GM18502 (cell line): Measurements from ENCODE around the gene ATP6V0A1.
"Not testable (repeated sequence)": the region's sequence is repeated elsewhere in the genome, so short reads cannot be mapped to it uniquely, and the experiment has no call there.

Experiments
- ATAC-seq: cut with Tn5 transposase; IDR thresholded peaks from one replicate; pipeline ENCODE4 v1.9.1; 2021; ENCODE audit warnings: mild to moderate bottlenecking; ENCODE audit not compliant: unreplicated experiment, poor library complexity

ATP6V0A1 gene

DNA sequence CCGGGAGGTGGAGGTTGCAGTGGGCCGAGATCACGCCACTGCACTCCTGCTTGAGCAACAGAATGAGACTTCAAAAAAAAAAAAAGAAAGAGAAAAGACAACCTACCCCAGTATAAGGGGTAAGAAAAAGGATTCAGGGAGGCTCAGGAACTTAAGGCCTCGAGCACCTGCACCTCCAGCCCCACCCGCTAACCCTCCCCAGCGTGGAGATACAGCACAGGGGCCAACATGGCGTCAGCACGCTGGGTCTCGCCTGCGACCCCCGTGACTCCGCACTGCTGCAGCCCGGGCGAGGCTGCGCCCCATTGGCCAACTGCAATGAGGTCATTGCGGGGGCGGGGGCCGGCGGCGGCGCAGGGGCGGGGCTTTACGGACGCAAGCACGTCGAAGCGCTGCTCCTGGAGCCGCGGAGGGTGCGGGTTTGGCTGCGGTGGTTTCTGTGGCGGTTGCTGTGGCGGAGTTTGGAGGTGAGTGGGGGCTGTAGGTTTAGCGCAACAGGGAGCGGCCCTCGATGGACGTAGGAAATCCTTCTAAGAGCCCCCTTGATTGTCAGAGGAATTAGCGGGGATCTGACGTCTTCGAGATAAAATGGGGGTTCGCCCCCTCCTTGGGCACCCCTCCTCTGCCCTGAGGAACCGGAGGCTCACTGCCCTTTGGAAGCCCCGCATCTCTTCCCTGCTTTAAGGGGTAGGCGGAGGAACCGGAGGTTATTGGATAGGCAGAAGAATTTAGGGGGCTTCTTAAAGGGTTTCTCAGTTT is at the start of gene ATP6V0A1:
Gene ATP6V0A1 (plus strand): TSS at position 382 of the 759 bp plus-strand sequence. CDS start 2,017 bp downstream, outside the sequence.
- peak; percentile 74 for ATAC-seq

DNA sequence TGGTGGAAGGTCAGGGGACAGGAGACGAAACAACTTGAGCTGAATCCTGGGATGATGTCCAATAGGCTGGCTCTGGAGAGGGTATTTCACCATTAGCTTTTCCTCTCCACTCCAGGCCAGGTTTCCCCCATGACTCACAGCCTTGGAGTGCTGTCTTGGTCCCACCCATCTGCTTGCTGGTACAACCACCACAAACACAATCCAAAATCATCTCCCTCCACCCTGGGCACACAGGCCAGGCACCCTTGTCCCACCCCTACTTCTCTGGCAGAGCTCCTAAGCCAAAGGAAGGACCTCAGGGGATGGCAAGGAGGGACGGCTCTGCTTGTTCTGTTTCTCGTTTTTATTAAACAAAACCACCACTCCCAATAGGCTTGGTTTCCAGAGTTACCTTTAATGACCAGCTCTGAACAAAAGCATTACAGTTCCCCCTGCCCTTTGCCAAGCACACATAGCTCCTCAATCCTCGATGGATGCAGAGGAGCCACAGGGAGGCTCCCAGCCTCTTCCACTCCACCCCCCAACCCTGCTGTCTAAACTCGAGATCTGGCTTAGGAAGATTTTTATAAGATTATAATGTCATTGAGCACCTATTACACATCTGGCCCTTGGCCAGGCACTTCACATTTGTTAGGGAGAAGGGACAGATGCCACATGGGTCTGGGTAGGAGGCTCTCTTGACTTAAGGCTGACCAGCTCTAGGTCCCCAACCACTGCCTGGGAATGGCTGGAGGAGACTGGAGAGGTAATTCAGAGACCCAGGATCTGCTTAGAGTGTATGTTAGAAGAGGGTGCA is 49.0 kb upstream of the ATP6V0A1 start:
- ATAC-seq: no peak

DNA sequence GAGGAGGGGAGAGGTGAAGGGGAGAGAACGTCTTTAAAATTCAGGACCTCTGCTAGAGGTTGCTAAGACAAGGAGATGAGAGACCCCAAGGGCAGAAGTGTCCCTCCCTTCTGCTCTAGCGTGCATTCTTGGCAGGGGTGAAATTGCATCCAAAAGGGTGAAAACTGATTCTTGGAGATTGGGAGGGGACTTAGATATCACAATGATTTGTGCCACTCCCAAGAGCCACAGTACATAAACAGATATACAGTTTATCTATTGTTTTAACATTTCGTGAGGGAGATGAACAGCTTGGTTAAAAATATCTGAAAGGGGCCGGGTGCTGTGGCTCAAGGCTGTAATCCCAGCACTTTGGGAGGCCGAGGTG is 48.4 kb upstream of the ATP6V0A1 start:
- ATAC-seq: no peak

DNA sequence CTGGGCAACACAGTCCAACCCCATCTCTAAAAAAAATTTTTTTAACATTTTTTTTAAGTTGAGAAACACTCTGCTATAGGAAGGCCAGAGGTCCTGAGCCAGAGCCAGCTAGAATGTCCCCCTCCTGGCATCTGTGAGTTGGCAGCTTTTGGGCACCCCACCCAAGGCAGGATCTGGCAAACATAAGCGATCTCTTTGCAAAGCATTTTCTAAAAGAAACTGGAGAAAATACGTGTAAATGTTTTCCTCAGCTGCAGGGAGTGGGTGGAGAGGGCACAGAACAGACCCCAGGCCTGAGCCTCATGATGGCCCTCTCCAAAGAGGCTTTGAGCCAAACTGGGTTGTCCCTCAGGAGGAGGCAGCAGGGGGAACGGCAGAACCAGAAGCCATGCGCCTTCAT is 47.3 kb upstream of the ATP6V0A1 start:
- ATAC-seq: no peak

GRCh38 chr17:42411905-42412679 is 46.6 kb upstream of the ATP6V0A1 start:
- no peak for ATAC-seq

DNA sequence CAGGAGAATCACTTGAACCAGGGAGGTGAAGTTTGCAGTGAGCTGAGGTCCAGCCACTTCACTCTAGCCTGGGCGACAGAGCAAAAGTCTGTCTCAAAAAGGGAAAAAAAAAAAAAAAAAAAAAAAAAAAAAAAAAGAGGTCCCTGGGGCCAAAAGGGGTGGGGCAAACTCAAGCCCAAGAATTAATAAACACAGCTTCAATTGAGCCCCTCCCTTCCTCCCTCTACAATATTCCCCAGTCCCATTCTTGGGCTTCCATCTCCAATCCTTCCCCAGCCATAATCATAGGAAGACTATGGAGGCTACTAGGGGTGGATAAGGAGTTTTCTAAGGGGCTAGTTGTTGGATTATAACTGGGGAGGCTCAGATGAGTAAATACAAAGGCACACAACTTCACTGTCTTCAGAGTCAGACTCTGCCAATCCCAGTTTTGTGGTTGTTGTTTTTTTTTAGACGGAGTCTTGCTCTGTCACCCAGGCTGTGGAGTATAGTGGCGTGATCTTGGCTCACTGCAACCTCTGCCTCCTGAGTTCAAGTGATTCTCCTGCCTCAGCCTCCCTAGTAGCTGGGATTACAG is 45.1 kb upstream of the ATP6V0A1 start:
- ATAC-seq: no peak

DNA sequence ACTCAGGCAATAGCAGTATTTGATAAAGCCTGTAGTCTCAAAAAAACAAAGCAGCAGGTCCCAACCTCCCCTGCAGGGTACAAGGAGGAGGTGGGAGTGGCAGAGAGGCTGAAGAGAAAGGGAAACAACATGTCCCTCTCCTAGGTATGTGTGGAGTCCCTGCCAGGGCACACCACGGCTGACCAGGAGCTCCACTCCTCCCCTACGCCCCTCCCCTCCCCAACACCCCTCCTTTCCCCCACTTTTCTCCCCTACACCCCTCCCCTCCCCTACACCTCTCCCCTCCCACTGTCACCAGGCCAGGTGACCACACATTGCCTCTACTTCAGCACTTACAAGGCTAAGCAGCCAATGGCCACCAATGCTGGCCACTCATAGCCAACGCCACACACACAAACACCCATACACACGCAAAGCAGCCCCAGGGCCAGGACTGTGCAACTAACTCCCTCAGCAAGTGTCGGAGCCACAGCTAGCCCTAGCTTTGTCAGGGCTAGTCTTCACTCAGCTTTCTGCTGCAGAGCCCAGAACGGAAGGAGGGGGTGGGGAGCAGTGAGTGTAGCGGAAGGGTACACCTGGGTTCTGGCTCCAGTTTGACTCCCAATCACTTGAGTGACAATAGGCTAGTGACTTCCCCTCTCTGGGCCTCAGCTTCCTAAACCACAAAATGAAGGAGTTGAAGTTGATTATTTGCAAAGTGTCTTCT is 43.8 kb upstream of the ATP6V0A1 start:
- no peak for ATAC-seq

DNA sequence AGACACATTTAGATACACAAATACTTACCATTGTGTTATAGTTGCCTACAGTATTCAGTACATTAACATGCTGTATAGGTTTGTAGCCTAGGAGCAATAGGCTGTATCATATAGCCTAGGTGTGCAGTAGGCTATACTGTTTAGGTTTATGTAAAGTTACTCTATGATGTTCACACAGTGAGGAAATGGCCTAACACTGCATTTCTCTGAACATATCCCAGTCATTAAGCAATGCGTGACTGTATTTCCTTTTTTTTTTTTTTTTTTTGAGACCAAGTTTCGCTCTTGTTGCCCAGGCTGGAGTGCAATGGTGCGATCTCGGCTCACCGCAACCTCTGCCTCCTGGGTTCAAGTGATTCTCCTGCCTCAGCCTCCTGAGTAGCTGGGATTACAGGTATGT is 40.7 kb upstream of the ATP6V0A1 start:
- ATAC-seq: not testable (repeated sequence)

DNA sequence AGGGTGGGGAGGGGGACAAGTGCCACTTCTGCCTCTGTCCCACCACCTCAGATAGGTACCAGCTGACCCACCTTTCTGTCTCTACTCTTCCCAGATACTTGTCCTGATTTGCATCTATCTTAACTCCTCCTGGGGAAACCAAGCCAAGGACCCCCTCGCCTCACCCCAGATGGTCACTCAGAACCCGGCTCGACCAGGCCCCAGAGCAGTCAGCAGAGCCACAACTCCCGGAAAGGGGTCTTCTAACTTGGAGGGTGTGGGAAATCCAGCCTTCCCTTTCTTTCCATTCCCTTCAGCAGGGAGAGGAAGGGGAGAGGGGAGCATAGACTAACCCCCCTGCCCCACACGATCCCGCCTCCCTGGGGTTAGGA is 37.6 kb upstream of the ATP6V0A1 start:
- no peak for ATAC-seq

DNA sequence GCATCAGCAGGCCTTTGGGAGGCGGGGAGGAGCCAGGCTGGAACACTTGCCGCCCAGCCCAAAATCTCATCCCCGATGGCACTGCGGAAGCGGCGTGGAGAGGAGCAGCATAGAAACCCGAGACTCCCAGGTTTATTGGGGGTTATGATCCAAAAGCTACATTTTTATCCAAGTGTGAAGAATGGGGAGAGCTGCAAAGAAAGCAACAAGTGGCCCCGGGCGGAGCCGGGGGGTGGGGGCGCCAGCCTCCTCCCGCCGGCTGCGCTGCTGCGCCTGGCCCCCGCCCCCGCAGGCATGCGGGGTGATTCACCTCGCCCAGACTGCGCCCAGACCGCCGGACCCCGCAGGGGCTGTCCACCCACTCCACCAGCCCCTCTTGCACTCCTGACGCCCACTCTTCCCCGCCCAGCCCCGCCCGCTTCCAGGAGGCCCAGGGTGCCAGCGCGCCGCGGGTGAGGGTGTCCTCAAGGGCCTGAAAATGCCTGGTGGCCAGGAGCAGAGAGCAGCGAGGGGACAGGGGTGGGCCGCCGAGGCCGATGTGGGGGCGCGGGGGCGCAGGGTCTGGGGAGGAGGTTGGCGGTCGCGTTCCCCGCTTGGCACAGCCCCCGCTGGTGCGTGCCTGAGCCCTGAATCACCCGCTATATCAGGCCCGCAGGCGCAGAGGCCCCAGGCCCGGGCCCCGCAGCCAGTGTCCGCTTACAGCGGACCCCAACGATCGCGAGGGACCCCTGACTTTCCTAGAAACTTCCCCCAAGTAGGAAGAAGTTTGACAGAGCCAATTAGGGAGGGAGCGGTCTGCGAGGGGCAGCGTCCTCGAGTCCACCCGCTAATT is 37.0 kb upstream of the ATP6V0A1 start:
- no peak for ATAC-seq

- ATAC-seq: no peak
Observed at GRCh38 chr17:42422412-42422957, 36.2 kb upstream of the ATP6V0A1 start.

DNA sequence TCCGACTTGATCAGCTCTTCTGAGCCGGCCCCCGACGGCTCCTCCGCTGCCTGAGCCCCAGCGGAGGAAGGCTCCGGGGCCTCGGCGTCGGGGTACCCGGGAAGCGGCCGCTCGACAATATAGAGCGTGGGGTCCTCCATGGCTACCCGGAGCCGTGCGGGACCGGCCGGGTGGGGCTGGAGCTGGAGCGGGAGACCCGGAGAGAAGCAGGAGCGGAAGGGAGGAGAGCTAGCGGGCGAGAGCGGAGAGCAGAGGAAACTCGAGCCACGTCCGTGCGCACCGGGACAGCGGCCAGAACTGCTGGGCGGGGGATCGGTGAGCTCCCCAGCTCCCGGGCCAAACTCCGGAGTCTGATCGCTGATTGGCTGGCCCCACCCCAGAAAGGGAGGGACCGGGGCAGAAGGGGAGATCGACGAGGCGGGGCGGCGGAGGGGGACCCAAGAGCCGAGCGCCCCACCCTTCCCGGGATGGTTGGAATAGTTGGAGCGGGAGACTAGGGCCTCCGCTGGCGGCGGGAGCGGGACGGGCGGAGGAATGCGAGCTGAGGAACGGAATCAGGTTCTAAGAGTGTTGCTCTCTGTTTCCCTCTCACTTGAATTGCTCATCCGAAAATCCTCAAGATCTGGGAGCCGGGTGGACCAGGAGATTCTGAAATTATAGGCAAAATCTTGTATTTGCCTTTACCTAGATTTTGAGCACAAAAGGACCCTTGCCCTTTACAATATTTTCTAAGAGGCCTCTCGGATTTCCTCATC is 35.5 kb upstream of the ATP6V0A1 start, which contains the start of gene CAVIN1:
Gene CAVIN1 (minus strand): TSS at position 299 of the 755 bp plus-strand sequence. CDS start 159 bp downstream, at position 140.
- ATAC-seq: no peak

- ATAC-seq: no peak
Observed at GRCh38 chr17:42423766-42424165, 34.9 kb upstream of the ATP6V0A1 start.

GRCh38 chr17:42424991-42425610 is 33.6 kb upstream of the ATP6V0A1 start:
- no peak for ATAC-seq

- ATAC-seq: no peak
Observed at GRCh38 chr17:42428141-42428944, 30.3 kb upstream of the ATP6V0A1 start.

DNA sequence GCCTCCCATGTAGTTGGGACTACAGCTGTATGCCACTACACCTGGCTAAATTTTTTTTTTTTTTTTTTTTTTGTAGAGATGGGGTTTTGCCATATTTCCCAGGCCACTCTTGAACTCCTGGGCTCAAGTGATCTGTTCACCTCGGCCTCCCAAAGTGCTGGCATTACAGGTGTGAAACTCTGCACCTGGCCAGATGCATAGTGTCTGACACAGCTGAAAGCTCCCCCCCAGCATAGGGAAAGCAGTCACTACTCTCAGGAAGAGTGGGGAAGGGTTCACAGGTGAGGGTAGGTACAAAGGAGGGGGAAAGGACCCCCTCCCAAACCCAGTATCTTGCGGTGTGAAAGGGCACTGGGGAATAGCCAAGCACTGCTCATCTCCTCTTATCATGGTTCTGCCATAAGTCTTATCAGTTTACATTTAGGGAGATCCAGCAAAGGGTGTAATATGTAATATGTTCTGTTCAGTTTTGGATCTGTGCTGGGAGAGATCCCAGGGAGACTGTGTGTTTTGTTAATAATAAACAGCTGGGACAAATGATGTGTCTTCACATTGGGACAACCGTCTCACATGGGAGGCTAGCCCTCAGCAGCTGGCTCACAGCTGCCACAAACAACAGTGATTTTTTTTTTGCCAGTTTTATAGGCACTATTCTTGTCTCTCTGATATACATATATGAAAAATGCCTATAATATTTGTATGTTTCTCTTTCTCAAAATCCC is 28.8 kb upstream of the ATP6V0A1 start:
- no peak for ATAC-seq
